GM23338 (cell line): Measurements from ENCODE around the gene ADGRL3. TPM values are rescaled to one million over a fixed set of nuclear protein-coding genes. Genes with fewer than 3 reads are reported as not detected.

Source experiments
- ATAC-seq: fragments of 200-7000 bp; cut with Tn5 transposase; 3 replicates; pipeline ENCODE4 v1.9.1; 2020
- DNase-seq: peaks from one replicate; pipeline ENCODE4 v3.0.0-alpha.2; 2015; ENCODE audit warnings: low spot score
- H2AFZ ChIP-seq: fragments of 200-600 bp; sonication (generic); 2 replicates; pipeline ENCODE4 v1.8.0; 2016; ENCODE audit warnings: antibody characterized with exemption, mild to moderate bottlenecking, moderate library complexity
- H3F3A ChIP-seq: fragments of 200-600 bp; sonication (generic); replicated peaks from 2 replicates; pipeline ENCODE4 v1.8.0; 2017; ENCODE audit warnings: antibody characterized with exemption, mixed run types, low read depth
- H3K27ac ChIP-seq: fragments of 200-600 bp; sonication (generic); 2 replicates; pipeline ENCODE4 v1.6.1; 2016; ENCODE audit warnings: low read depth
- H3K27me3 ChIP-seq: fragments of 200-600 bp; sonication (generic); 2 replicates; pipeline ENCODE4 v1.8.0; 2016; ENCODE audit warnings: mild to moderate bottlenecking, mixed run types, moderate library complexity; ENCODE audit not compliant: insufficient read depth
- H3K36me3 ChIP-seq: fragments of 200-600 bp; sonication (generic); 2 replicates; pipeline ENCODE4 v1.8.0; 2016; ENCODE audit warnings: mild to moderate bottlenecking; ENCODE audit not compliant: insufficient read depth
- H3K4me1 ChIP-seq: fragments of 200-600 bp; sonication (generic); 2 replicates; pipeline ENCODE4 v1.8.0; 2016; ENCODE audit warnings: mild to moderate bottlenecking, moderate library complexity; ENCODE audit not compliant: insufficient read depth
- H3K4me2 ChIP-seq: fragments of 200-600 bp; sonication (generic); 2 replicates; pipeline ENCODE4 v1.7.1; 2017; ENCODE audit warnings: mixed run types
- H3K4me3 ChIP-seq: fragments of 200-600 bp; sonication (generic); 2 replicates; pipeline ENCODE4 v1.6.1; 2016; ENCODE audit warnings: mixed run types
- H3K79me2 ChIP-seq: fragments of 200-600 bp; sonication (generic); replicated peaks from 2 replicates; pipeline ENCODE4 v1.8.0; 2017; ENCODE audit warnings: mild to moderate bottlenecking; ENCODE audit not compliant: insufficient read depth
- H3K9me2 ChIP-seq: fragments of 200-600 bp; sonication (generic); 2 replicates; pipeline ENCODE4 v1.8.0; 2017; ENCODE audit not compliant: insufficient read depth
- H4K20me1 ChIP-seq: fragments of 200-600 bp; sonication (generic); replicated peaks from 2 replicates; pipeline ENCODE4 v1.8.0; 2017; ENCODE audit warnings: mild to moderate bottlenecking; ENCODE audit not compliant: insufficient read depth
- H3K27ac Mint-ChIP-seq: 2 replicates; pipeline ENCODE4 v1.8.0; 2020; ENCODE audit warnings: inconsistent platforms, mild to moderate bottlenecking, moderate library complexity, mixed read lengths
- H3K27me3 Mint-ChIP-seq: 3 replicates; pipeline ENCODE4 v1.8.0; 2022; ENCODE audit warnings: low read depth, mild to moderate bottlenecking, moderate library complexity, mixed read lengths, inconsistent platforms; ENCODE audit not compliant: insufficient read depth, poor library complexity
- H3K36me3 Mint-ChIP-seq: 3 replicates; pipeline ENCODE4 v1.8.0; 2021; ENCODE audit warnings: low read depth, mild to moderate bottlenecking, inconsistent platforms, moderate library complexity, mixed read lengths
- H3K4me1 Mint-ChIP-seq: 3 replicates; pipeline ENCODE4 v1.8.0; 2020; ENCODE audit warnings: mild to moderate bottlenecking, inconsistent platforms, mixed read lengths
- H3K4me3 Mint-ChIP-seq: 3 replicates; pipeline ENCODE4 v1.8.0; 2021; ENCODE audit warnings: moderate library complexity, mild to moderate bottlenecking, inconsistent platforms, mixed read lengths
- H3K9me3 Mint-ChIP-seq: 3 replicates; pipeline ENCODE4 v1.8.0; 2020; ENCODE audit warnings: moderate library complexity, mild to moderate bottlenecking, inconsistent platforms, mixed read lengths
- CREB1 ChIP-seq: fragments of 250-450 bp; sonication (Bioruptor Pico); IDR thresholded peaks from 2 replicates; pipeline ENCODE4 v1.5.0; 2020; ENCODE audit warnings: low read depth, mild to moderate bottlenecking, moderate library complexity
- EZH2 ChIP-seq: fragments of 200-600 bp; sonication (generic); IDR thresholded peaks from one replicate; pipeline ENCODE4 v1.8.0; 2017; ENCODE audit warnings: antibody characterized with exemption, mild to moderate bottlenecking, low read depth; ENCODE audit not compliant: unreplicated experiment
- EZH2phosphoT487 ChIP-seq: fragments of 200-600 bp; sonication (generic); IDR thresholded peaks from one replicate; pipeline ENCODE4 v1.8.1; 2018; ENCODE audit warnings: antibody characterized with exemption; ENCODE audit not compliant: unreplicated experiment
- JUNB ChIP-seq: IDR thresholded peaks from one replicate; pipeline ENCODE4 v1.6.1; 2016; ENCODE audit warnings: antibody characterized with exemption; ENCODE audit not compliant: unreplicated experiment
- NANOG ChIP-seq: IDR thresholded peaks from 2 replicates; pipeline ENCODE4 v1.6.1; 2016; ENCODE audit warnings: antibody characterized with exemption, borderline replicate concordance
- POLR2AphosphoS5 ChIP-seq: IDR thresholded peaks from 2 replicates; pipeline ENCODE4 v1.6.1; 2016; ENCODE audit warnings: antibody characterized with exemption, low read depth
- STAT1 ChIP-seq: IDR thresholded peaks from one replicate; pipeline ENCODE4 v1.6.1; 2016; ENCODE audit warnings: antibody characterized with exemption; ENCODE audit not compliant: unreplicated experiment
- ZNF114 ChIP-seq: fragments of 250-450 bp; sonication (Bioruptor Pico); IDR thresholded peaks from 2 replicates; pipeline ENCODE4 v1.5.0; 2020; ENCODE audit warnings: mild to moderate bottlenecking, moderate library complexity
- ZNF331 ChIP-seq: fragments of 250-450 bp; sonication (Bioruptor Pico); IDR thresholded peaks from 2 replicates; pipeline ENCODE4 v1.5.0; 2020; ENCODE audit warnings: low read depth, mild to moderate bottlenecking, moderate library complexity
- polyA plus RNA-seq: library from polyadenylated mRNA; unstranded; fragments of >200 nt; fragmentation: Nextera tagmentation; extraction: Ambion mirVana; gene quantifications from 2 replicates; pipeline ENCODE4 v1.2.1, GENCODE V29; 2016
- total RNA-seq: library from RNA; depleted of rRNA; stranded (reverse); fragments of >200 nt; shearing (Covaris generic); gene quantifications from 2 replicates; pipeline ENCODE4 v1.2.3, GENCODE V29; 2014
- TF ChIP-seq, protein P1 (sequence below): IDR thresholded peaks from one replicate; pipeline ENCODE4 v1.6.1; 2018; ENCODE audit warnings: antibody characterized with exemption; ENCODE audit not compliant: unreplicated experiment
- TF ChIP-seq, protein P2 (sequence below): IDR thresholded peaks from 2 replicates; pipeline ENCODE4 v1.6.1; 2016; ENCODE audit warnings: antibody characterized with exemption
- TF ChIP-seq, protein P3 (sequence below), 2 experiments: fragments of 200-600 bp in 1 of 2; sonication (generic) in 1 of 2; conservative IDR thresholded peaks; 2 replicates each; pipeline versions ENCODE4 v1.5.1 to v1.6.1; 2016 to 2017; ENCODE audit warnings: antibody characterized with exemption in 2 of 2, low read depth in 2 of 2, mild to moderate bottlenecking in 2 of 2, moderate library complexity in 1 of 2
- TF ChIP-seq, protein P4 (sequence below): fragments of 250-450 bp; sonication (Bioruptor Pico); IDR thresholded peaks from 2 replicates; pipeline ENCODE4 v1.5.0; 2020; ENCODE audit warnings: mild to moderate bottlenecking, moderate library complexity

ADGRL3 gene
- total and polyA plus RNA-seq, 2 experiments from 2014 or later, result 9.7 to 16.5 TPM

- ATAC-seq, result no peak
- H3K36me3 Mint-ChIP-seq, result no peaks in the 10 kb centered on the region
- H2AFZ ChIP-seq, result no peak overlapping the region
Measured at GRCh38 chr4:61217222-61217621, 17.1 kb downstream of the ADGRL3 start.

More at GRCh38 chr4:61217222-61217621, 17.1 kb downstream of the ADGRL3 start:
- H3K4me2 ChIP-seq, result no peak overlapping the region
- H3K79me2 ChIP-seq, result peaks cover 33% of the 10 kb centered on the region
- H4K20me1 ChIP-seq, result no peaks in the 10 kb centered on the region
- Mint-ChIP-seq H3K9me3 (no peaks in the 10 kb centered on the region), H3K4me3 (no peak overlapping the region), H3K27me3 (peaks cover 4% of the 10 kb centered on the region), H3K4me1 (peaks cover 4% of the 10 kb centered on the region; the same call in 2 of the 3 replicates), H3K27ac (no peak overlapping the region)
- H3K4me3 ChIP-seq, result no peak overlapping the region
- H3K9me2 ChIP-seq, result no peaks in the 10 kb centered on the region
- H3K27me3 ChIP-seq, result no peaks in the 10 kb centered on the region
- no peak for DNase-seq
- no peaks in the 10 kb centered on the region for H3K36me3 ChIP-seq
- no peaks in the 10 kb centered on the region for H3K4me1 ChIP-seq
- H3K27ac ChIP-seq, result no peak overlapping the region
- TF ChIP-seq JUNB (no peak), ZNF331 (no peak), CREB1 (CRISPR knock-in tag) (no peak), ZNF114 (no peak), NANOG (no peak), EZH2phosphoT487 (no peak), EZH2 (no peak), STAT1 (no peak), POLR2AphosphoS5 (no peak)
- TF ChIP-seq, protein P1, sequence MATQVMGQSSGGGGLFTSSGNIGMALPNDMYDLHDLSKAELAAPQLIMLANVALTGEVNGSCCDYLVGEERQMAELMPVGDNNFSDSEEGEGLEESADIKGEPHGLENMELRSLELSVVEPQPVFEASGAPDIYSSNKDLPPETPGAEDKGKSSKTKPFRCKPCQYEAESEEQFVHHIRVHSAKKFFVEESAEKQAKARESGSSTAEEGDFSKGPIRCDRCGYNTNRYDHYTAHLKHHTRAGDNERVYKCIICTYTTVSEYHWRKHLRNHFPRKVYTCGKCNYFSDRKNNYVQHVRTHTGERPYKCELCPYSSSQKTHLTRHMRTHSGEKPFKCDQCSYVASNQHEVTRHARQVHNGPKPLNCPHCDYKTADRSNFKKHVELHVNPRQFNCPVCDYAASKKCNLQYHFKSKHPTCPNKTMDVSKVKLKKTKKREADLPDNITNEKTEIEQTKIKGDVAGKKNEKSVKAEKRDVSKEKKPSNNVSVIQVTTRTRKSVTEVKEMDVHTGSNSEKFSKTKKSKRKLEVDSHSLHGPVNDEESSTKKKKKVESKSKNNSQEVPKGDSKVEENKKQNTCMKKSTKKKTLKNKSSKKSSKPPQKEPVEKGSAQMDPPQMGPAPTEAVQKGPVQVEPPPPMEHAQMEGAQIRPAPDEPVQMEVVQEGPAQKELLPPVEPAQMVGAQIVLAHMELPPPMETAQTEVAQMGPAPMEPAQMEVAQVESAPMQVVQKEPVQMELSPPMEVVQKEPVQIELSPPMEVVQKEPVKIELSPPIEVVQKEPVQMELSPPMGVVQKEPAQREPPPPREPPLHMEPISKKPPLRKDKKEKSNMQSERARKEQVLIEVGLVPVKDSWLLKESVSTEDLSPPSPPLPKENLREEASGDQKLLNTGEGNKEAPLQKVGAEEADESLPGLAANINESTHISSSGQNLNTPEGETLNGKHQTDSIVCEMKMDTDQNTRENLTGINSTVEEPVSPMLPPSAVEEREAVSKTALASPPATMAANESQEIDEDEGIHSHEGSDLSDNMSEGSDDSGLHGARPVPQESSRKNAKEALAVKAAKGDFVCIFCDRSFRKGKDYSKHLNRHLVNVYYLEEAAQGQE, result no peak
- TF ChIP-seq, protein P2, sequence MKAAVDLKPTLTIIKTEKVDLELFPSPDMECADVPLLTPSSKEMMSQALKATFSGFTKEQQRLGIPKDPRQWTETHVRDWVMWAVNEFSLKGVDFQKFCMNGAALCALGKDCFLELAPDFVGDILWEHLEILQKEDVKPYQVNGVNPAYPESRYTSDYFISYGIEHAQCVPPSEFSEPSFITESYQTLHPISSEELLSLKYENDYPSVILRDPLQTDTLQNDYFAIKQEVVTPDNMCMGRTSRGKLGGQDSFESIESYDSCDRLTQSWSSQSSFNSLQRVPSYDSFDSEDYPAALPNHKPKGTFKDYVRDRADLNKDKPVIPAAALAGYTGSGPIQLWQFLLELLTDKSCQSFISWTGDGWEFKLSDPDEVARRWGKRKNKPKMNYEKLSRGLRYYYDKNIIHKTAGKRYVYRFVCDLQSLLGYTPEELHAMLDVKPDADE, result no peak
- TF ChIP-seq, protein P3, sequence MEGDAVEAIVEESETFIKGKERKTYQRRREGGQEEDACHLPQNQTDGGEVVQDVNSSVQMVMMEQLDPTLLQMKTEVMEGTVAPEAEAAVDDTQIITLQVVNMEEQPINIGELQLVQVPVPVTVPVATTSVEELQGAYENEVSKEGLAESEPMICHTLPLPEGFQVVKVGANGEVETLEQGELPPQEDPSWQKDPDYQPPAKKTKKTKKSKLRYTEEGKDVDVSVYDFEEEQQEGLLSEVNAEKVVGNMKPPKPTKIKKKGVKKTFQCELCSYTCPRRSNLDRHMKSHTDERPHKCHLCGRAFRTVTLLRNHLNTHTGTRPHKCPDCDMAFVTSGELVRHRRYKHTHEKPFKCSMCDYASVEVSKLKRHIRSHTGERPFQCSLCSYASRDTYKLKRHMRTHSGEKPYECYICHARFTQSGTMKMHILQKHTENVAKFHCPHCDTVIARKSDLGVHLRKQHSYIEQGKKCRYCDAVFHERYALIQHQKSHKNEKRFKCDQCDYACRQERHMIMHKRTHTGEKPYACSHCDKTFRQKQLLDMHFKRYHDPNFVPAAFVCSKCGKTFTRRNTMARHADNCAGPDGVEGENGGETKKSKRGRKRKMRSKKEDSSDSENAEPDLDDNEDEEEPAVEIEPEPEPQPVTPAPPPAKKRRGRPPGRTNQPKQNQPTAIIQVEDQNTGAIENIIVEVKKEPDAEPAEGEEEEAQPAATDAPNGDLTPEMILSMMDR (conservative IDR thresholded peaks at IDR 0.05; ENCODE audit: low read depth in 2 of 2), result no peak
- TF ChIP-seq, protein P4, sequence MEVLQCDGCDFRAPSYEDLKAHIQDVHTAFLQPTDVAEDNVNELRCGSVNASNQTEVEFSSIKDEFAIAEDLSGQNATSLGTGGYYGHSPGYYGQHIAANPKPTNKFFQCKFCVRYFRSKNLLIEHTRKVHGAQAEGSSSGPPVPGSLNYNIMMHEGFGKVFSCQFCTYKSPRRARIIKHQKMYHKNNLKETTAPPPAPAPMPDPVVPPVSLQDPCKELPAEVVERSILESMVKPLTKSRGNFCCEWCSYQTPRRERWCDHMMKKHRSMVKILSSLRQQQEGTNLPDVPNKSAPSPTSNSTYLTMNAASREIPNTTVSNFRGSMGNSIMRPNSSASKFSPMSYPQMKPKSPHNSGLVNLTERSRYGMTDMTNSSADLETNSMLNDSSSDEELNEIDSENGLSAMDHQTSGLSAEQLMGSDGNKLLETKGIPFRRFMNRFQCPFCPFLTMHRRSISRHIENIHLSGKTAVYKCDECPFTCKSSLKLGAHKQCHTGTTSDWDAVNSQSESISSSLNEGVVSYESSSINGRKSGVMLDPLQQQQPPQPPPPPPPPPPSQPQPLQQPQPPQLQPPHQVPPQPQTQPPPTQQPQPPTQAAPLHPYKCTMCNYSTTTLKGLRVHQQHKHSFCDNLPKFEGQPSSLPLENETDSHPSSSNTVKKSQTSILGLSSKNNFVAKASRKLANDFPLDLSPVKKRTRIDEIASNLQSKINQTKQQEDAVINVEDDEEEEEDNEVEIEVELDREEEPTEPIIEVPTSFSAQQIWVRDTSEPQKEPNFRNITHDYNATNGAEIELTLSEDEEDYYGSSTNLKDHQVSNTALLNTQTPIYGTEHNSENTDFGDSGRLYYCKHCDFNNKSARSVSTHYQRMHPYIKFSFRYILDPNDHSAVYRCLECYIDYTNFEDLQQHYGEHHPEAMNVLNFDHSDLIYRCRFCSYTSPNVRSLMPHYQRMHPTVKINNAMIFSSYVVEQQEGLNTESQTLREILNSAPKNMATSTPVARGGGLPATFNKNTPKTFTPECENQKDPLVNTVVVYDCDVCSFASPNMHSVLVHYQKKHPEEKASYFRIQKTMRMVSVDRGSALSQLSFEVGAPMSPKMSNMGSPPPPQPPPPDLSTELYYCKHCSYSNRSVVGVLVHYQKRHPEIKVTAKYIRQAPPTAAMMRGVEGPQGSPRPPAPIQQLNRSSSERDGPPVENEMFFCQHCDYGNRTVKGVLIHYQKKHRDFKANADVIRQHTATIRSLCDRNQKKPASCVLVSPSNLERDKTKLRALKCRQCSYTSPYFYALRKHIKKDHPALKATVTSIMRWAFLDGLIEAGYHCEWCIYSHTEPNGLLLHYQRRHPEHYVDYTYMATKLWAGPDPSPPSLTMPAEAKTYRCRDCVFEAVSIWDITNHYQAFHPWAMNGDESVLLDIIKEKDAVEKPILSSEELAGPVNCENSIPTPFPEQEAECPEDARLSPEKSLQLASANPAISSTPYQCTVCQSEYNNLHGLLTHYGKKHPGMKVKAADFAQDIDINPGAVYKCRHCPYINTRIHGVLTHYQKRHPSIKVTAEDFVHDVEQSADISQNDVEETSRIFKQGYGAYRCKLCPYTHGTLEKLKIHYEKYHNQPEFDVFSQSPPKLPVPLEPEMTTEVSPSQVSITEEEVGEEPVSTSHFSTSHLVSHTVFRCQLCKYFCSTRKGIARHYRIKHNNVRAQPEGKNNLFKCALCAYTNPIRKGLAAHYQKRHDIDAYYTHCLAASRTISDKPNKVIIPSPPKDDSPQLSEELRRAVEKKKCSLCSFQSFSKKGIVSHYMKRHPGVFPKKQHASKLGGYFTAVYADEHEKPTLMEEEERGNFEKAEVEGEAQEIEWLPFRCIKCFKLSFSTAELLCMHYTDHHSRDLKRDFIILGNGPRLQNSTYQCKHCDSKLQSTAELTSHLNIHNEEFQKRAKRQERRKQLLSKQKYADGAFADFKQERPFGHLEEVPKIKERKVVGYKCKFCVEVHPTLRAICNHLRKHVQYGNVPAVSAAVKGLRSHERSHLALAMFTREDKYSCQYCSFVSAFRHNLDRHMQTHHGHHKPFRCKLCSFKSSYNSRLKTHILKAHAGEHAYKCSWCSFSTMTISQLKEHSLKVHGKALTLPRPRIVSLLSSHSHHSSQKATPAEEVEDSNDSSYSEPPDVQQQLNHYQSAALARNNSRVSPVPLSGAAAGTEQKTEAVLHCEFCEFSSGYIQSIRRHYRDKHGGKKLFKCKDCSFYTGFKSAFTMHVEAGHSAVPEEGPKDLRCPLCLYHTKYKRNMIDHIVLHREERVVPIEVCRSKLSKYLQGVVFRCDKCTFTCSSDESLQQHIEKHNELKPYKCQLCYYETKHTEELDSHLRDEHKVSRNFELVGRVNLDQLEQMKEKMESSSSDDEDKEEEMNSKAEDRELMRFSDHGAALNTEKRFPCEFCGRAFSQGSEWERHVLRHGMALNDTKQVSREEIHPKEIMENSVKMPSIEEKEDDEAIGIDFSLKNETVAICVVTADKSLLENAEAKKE, result no peak
- no peaks in the 10 kb centered on the region for H3F3A ChIP-seq
